ENCODE results near the gene SMTNL1.

SMTNL1 gene, protein sequence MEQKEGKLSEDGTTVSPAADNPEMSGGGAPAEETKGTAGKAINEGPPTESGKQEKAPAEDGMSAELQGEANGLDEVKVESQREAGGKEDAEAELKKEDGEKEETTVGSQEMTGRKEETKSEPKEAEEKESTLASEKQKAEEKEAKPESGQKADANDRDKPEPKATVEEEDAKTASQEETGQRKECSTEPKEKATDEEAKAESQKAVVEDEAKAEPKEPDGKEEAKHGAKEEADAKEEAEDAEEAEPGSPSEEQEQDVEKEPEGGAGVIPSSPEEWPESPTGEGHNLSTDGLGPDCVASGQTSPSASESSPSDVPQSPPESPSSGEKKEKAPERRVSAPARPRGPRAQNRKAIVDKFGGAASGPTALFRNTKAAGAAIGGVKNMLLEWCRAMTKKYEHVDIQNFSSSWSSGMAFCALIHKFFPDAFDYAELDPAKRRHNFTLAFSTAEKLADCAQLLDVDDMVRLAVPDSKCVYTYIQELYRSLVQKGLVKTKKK

DNA sequence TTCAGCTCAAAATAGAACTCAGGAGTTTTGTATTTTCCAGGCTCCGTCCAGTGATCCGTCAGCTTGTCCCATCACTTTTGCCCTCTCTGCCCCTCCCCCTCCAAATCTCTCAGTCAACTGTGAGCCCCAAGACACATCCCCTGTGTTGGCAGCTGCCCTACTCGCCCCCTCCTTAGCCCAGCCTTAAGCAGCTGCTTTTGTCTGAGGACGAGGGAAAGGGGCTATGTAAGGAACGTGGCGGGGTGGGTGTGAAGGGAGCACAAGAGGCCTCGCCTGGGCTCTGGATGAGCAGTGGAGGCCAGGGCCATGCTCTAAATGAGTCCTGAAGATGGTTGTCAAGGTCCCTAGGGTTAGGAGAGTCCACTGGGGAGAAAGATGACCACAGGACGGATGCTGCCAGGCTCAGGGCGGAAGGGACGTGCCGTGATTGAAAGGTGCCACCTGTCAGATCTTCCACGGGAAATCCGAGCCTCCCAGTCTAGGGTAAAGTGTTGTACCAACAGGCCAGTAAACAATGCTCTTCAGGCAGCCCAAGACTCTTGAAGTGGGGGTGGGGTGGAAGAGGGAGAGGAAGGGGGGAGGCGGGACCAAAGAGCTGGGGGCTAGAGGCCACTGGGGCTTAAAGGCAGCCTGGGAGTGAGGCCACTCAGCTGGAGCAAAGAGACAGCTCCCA lies at the start of gene SMTNL1:
Gene SMTNL1 (plus strand): TSS at position 649 of the 673 bp plus-strand sequence. CDS start 5,048 bp downstream, outside the sequence.
- no peak for DNase-seq

DNA sequence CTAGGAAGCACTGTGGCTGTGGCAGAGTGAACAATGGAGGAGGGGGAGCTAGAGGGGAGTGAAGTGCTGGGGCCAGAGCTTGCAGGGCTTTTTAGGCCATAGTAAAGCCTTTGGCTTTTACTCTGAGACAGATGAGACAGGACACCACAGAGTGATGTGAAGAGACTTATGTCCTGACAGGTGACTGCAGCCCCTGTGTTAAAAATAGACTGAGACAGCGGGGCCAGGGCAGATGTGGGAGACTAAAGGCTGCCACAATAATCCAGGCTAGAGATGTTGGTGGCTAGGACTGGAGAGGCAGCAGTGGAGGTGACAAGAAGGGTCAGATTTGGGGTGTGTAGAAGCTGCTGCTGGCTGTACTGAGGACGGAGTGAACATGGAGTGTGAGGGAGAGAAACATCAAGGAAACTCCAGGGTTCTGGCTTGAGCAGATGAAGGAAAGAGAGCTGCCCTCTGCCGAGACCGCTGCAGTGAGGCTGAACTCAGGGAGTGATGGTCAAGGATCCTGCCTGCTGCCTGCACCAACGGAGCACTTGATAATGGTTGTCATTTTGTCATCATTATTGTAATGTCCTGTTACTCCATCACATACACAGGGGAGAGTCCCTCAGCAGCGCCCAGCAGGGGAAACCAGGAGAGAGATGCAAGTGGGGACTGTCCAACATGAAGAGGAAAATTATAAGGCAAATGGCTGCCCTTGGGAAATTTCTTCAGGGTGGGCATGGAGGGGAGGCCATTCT lies 49.3 kb upstream of the SMTNL1 start:
- no peak for DNase-seq

DNA sequence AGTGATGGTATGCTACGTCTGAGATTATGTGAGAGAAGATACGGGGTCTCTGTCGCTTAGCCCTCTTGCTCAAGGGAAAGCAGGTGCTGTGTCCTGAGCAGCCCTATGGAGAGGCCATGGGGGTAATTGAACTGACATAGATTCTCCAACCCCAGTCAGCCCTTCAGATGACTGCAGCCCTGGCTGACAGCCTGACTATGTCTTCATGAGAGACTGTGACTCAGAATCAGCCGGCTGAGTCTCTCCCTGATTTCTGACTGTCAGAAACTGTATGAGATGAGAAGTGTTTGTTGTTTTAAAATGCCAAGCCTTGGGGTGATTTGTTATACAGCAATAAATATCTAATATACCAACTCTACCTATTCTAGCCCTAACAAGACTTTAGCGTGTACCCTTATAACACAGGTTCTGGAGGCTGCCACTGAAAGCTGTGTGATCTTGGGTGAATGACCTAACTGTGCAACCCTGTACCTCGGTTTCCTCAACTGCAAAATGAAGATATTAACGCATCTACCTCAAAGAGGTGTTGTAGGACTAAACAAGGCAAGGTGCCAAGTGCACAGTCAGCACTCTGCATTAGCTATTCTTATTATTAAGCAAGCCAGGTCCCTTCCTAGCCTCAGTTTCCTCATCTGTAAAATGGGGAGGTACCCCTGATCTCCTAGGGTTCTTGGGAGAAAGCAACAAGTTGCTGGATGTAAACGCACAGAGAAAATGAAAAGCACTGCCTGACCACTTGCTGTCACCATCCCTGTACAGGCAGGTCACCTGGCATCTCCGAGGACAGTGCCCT lies 46.7 kb upstream of the SMTNL1 start:
- no peak for DNase-seq

DNA sequence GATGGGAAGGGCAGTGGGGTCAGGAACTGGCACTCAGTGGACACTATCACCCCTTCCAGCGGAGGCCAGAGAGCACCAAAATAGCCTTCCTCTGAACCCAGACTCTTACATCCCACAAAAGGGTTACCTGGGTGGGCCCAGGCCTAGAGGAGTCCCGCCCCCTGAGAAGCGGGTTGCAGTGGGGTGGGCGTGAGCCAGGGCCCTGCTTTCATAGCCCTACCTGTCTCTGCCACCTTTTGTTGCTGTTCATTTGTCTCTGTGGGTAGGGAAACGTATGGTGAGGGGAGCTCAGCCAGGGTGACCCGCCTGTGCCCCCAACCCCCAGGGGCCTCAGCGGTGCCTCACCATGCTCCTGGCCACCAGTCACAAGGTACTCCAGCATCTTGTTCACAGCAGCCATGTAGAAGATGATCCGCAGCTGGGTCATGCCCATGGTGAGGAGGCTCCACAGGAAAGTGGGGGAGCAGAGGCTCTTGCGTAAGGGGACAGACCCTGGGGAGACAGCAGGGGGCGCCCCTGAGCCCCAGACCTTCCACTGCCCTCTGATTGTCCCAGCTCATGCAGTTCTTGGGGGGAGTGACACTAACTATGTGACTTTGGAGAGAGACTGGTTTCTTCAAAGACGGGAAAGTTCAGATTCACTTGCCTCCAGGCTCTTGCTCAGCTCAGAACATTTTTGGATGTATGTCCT lies 45.9 kb upstream of the SMTNL1 start:
- DNase-seq: no peak

DNA sequence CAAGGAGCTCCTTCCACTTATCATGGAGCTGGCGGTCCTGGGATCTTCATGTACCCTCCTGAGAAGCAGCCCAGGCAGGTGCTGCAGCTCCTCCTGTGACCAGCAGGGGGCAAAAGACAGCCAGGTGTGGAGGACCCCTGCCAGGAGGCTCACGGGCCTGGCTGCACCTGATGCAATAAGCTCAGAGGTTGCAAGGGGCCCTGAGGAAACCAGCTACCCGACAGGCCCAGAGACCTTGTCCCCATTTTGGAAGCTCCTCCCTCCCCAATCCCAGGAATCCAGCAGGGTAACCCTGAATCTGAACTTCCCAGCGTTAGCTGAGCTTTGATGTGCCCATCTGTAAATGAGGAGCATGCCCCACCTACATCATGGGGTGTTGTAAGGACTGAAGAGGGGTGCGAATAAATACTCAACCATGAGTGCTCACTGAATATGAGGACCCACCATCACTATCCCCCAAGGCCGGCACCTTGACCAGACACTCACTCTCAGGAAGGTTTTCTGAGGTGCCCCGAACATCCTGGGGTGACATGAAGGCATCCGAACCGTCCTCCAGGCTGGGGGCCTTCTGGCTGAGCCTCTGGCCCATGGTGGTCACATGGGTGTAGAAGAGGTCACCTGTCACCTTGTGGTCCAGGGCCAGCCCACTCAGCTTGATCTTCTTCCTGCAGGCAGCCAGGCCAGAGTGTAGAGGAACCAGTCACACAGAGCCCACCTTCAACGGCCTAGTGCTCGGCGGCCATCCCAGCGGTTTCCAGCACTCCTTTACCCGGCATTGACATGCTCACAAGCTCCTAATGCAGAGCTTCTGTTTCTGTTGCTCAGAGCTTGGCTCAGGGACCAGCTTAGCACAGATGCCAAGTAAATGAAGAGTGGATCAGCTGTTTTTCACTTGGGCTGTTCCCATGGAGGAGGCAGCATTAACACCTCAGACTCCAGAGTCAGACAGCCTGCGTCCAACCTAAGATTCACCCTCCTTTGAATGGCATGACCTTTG lies 43.6 kb upstream of the SMTNL1 start:
- no peak for DNase-seq

DNA sequence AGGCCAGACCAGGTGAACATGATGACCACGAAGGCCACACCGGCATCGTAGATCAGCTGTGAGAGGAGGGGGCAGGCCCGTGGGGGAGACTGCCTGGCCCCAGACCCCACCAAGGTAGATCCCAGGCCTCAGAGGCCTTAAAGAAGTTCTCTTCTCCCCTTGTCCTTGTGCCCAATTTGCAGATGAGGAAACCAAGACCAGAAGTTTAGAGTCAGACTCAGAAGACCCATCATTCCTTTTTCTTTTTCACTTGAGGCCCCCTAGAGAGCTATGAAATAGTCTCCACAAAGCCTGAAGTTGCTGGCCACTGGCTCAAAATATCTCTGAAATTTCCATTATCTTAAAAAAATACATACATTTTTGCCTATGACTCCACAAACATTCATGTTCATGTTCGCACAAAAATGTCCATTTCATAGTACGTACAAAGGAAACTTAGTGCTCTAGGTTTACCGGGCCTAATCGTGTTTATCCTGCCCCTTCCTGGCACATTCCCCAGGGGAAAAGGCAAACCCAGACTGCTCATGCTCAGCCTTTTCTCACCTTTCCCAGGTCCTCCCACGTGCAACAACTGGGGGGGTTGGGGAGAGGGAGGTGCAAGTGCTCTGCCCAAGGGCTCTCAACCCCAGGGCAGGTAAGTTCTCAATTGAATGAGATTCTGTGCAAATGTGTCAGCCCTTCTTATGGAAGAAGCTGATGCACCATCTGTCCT lies 41.1 kb upstream of the SMTNL1 start:
- no peak for DNase-seq

DNA sequence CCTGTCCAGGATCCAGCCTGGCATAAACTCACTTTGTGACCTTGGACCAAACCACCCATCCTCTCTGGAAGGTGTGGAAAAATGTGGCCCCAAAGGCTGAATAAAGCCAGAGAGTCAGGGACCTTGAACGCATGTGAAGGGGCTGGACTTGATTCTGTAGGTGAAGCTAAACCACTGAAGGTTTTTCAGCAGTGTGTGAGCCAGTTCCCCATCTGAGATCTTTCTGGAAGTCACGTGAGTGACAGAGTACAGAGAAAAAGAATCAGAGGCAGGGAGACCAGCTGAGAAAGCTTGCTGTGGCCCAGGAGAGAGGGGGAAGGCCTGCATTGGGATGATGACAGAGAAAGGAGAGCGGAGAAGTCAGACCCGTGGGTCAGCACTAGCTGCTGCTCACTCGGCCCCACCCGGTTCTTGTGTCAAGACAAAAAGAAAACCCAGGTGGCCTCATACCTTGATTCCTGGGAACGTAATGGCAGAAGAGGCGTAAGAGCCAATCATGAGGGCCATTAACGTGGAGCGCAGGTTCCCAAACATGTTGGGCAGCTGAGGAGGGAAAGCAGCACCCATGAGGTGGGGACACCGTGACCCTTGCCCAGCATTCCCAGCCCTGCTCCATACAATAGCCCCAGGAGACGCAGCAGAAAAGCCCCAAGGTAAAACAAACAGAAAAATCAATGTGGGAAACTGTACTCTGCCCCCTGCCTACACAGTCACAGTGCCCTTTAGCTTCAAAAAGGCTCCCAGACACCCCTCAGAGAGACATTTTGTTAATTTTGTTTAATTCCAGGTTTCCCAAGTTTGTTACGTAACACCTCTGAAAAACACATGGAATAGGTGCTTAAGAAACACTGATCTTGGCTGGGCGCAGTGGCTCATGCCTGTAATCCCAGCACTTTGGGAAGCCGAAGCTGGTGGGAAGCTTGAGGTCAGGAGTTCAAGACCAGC lies 39.8 kb upstream of the SMTNL1 start:
- DNase-seq: no peak

DNA sequence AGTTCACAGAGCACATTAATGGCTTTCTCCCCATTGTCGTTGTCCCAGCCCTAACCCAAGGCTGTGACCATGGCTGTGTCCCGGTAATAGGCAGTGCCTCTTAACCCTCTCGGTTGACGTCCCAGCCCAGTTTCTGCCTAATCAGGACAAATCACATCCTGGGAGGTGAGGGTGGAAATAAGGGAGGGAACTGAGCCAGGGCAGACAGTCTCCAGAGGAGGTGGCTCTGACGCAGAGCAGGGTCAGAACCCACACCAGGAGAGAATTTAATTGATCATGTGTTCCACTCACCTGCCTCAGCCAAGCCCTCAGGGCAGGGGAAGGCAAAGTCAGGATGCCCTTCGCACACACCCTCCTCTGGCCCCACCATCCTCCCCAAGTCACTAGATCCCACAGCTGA lies 38.9 kb upstream of the SMTNL1 start:
- DNase-seq: no peak

DNA sequence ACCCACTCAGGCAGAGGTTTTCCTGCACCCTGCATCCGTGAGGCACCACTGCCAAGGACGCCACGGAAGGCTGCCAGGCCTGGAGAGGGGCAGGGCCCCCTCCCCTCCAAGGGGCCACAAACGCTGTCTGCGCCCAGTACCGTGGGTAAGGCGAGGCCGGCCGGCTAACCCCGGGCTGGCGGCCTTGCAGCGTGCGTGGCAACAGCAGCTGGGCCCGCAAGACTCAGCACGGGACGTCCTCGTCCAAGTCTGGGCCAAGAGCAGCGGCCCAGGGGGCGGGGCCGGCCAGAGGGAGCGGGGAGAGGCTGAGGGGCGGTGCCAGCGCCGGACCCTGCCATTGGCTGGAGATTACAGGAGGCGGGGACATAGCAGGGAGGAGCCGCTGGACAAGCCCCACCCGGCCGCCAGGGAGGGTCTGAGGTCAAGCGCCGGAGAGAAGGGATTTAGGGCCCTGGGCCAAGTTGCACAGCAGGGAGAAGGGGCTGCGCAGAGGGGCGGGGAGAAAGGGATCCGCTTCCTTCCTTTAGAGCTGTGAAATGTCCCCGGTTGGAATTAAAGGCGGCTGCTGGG lies 37.9 kb upstream of the SMTNL1 start:
- peak; percentile 73 for DNase-seq

DNA sequence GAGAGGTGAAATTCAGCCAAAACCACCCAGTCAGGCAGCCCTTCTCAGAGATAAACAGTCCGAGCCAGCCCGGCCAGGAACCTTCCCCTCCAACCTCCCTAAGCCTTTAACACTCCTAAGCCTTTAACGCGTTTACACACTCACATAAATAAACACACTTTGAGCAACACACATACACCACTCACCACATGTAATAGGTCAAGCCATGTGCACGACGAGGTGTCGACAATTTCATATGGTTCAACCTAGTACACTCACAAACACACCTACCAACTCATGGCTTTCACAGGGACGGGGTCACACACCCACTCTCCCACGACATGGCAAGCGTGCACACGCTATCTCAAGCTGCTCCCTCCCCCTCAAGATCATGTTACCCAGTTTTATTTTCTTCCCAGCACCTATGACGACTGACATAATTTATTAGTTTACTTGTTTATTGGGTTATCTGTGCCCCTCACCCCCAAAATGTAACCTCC lies 37.4 kb upstream of the SMTNL1 start:
- DNase-seq: no peak

DNA sequence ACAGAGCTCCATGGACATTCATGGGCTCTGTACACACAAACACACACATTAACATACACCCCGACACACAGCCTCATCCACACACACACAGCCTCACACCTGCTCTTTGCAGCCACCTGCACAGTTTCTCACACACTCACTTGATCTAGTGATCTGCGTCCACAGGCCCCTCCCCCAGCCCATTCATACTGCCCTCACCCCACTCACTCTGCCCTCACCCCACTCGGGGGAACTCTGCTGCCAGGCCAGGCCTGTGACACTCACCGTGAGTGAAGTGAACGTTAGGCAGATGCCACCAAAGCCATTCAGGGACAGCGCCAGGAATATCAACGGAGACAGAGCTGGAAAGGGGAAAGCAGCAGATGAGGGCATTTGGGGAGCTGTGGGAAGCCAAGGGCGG lies 36.9 kb upstream of the SMTNL1 start:
- no peak for DNase-seq

DNA sequence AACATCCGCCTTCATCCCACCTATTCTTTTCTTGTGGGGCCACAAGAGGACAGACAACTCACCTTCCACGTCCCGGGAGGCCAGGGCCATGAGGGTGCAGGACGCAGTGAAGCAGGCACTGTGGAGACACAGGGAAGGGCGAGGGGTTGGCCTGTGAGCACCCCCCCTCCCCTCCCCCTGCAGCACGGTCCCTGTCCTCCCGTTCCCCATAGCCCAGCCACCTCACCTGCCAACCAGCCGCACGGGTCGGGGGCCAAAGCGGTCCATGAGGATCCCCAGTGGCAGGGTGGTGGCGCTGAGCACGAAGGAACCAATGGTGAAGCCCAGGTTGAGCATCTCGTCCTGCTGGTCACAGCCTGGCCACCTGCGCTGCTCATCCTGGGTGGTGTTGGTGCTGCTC lies 36.5 kb upstream of the SMTNL1 start:
- DNase-seq: no peak

DNA sequence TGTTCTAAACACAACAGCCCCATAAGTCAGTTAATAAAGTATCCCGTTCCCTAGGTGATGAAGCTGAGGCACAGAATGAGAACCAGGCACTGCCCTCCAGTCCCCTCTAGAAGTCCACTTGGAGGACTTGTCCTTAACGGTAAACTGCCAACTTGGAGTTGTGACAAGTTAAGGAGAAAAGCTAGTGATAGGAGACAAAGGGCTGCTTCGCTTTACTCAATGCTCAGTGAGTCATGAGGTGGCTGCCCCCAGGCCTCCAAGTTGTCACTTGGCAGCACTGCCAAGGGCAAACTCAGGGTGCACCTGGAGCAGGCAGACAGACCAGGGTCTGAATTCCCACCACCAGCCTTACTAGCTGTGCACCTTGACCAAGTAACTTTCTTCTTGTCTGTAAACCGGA lies 35.4 kb upstream of the SMTNL1 start:
- DNase-seq: no peak

DNA sequence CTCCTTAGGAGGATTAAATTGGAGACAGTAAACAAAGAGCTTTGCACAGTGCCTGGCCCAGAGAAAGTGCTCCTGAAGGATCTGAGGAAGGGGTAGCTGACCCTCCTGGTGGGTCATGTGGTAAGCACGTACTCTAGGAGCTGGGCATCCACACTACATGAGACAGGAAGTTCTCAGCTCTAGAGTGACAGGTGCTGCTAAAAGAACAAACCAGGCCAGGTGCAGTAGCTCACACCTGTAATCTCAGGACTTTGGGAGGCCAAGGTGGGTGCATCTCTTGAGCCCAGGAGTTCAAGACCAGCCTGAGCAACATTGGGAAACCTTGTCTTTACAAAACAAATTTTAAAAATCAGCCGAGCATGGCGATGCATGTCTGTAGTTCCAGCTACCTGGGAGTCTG lies 35.0 kb upstream of the SMTNL1 start:
- no peak for DNase-seq

DNA sequence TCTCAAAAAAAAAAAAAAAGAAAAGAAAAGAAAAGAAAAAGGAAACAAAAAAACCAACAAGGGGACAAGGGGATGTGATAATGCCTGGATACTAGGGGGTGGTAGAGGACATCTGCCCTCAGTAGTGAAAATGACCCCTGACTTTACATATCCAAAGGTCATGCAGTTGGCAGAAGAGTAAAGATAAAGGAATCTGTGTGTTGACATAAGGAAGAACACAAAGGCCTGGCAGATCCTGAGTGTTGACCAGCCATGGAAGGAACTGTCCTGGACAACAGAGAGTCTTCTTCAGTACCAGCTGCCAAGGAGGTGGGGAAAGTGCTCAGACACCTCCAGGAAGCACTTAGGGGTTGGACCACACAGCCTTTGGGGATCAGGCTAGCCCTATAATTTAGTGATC lies 34.5 kb upstream of the SMTNL1 start:
- DNase-seq: no peak

DNA sequence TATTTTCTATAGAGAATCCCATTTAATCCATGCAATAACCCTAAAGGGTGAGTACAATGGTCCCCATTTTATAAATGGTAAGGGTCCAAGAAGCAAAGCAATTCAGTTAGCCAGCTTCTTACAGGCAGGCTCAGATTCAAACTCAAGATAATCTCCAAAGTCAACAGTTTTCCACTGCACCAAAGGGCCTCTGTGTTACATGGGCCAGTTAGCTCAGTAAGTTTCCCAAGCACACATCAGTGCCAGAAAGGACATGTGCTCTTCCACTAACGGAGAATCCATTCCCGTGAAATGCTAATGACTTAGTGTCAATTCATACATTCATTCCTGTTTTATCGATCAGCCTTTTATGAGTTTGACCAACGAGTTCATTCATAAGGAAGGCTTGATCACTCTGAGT lies 32.9 kb upstream of the SMTNL1 start:
- no peak for DNase-seq

DNA sequence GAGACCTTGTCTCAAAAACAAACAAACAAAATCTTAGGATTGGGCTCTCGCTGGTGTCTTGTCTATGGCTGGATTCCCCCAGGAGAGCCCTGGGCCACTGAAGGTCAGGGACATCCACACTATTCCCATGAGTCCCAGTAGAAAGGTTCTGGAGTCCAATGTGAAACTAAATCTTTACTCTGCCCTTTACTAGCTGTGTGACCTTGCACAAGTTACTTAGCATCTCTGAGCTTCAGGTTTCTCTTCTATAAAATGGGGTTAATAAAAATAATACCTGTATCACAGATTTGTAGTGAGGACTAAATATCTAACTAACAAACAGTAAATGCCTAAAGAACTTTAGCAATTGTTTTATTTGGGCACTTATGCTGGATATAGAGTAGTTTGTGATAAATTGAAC lies 30.9 kb upstream of the SMTNL1 start:
- DNase-seq: no peak
